Bone marrow (tissue), 2 donors: ENCODE results near the gene PGC.
A peak's percentile ranks its signal among the peaks of the same experiment; 100 is the strongest.

Experiments used
- DNase-seq, 2 donors: peaks; one replicate each; lab custom pipeline; 2025; lab: John Stamatoyannopoulos, UW

The PGC gene

DNA sequence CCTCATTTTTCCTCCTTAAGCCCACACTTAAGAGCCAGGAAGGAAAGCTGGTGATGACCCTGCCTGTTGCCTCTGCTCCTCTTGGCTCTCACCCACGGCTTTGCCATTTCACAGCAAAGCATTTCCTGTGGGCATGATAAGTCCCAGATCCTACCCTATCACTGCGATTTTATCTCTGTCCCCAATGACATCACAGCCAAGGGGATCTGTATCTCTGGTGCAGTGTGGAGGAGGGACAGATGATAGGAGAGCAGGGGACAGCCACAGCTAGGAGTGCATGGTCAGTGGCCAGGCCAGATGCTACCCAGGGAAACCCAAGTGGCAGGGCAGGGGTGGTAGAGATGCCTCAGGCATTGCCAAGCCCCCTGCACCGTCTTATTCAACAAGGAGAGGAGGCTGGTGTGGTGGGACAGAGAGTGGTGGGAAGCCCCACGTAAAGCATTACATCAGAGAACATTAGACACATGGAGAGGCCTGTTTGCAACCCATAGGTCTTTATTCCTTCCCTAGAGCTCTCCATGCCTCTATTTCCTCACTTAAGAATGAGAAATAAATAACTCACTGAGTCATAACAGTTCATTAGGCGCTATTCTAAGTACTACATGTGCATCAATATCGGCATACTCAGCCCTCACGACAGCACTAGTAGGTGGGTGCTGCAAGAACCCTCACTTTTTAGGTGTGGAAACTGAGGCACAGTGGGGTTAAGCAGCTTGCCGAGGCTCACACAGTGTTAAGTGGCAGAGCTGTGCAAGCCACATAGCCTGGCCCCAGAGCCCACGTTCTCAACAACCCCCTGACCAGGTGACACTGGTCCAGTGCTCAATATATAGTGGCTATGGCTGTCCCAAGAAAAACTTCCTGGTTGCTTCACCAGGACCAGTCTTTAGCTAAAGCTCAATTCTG, 16.4 kb downstream of the PGC start:
- DNase-seq, result no peak

GRCh38 chr6:41729624-41730023, 17.6 kb downstream of the PGC start:
- no peak for DNase-seq

- no peak for DNase-seq
Observed at GRCh38 chr6:41728954-41729353, 18.2 kb downstream of the PGC start.

GRCh38 chr6:41728073-41728936, 18.9 kb downstream of the PGC start:
- no peak for DNase-seq

GRCh38 chr6:41727705-41728072, 19.5 kb downstream of the PGC start:
- DNase-seq, result no peak

- no peak for DNase-seq
Observed at GRCh38 chr6:41726876-41727275, 20.3 kb downstream of the PGC start.

DNA sequence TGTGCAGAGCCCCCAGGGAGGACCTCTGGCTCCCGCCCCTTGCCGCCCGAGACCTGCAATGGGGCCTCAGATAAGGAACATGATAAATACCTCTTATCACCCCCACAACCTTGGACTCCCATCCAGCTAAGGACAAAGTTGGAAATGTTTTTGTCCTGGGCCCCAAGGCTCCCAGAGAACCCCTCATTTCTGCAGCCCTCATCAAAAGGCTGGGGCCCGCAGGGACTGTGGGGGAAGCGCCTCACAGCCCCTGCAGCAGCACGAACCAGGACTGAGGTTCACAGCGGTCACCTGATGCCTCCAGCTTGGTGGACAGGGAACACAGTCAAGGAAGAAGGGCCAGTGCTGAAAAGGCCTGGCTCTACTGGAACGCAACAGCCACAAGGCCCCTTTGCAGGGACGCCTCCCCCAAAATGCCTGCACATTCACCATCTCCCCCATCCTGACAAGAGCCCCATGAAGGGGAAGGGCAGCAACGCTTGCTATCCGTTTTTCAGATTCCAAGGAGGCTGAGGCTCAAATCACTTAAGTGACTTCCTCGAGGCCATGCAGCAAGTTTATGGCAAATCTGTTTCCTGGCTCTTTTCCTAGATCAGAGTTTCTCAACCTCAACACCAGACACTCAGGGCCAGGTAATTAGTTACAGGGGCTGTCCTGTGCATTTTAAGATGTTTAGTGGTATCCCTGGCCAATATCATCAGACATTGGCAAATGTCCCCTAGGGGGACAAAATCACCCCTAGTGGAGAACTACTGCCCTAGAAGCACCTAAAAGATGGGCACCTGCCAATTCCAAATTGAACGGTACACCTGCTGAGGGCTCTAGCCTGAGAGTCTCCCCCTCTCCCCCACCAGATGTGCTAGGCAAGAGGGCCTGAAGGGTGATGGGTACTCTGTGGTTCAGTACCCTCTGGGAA, 22.4 kb downstream of the PGC start:
- DNase-seq, result no peak

GRCh38 chr6:41724228-41724580, 23.0 kb downstream of the PGC start:
- no peak for DNase-seq

- peak; percentile 58 to 82 for DNase-seq
Observed at GRCh38 chr6:41723530-41724227, 23.5 kb downstream of the PGC start.

GRCh38 chr6:41722969-41723529, 24.1 kb downstream of the PGC start:
- no peak for DNase-seq

DNA sequence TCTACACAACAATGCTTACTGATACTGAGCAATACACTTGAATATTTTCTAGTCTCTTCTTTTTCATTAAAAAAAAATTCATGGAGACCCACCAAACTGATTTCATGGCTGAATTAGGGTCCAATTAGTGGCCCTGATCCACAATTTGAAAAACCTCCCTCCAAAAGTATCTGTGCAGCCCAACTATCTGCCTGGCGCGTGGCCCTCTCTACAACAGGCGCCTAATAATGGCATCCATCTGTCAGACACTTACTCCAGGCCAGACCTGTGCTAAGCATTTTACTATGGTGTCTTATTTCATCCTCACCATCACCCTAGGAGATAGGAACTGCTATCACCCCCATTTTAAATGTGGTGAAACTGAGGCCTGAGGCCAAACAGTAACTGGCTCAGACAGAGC, 25.8 kb downstream of the PGC start:
- DNase-seq, result no peak

DNA sequence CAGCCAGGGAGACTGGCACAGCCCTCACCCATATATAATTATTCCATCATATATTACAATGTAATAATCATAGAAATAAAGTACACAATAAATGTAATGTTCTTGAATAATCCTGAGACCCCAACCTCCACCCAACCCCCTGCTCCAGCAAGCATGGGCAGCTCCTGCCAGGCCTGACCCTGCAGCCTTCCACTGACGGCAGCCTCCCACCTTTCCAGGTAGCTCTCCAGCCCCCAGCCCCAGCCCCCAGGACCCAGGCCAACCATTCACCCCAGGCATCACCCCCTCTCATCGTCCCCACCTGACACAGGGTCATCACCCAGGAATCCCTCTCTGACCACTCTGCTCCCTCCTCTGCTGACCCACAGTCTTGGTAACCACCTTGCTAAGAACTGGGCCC, 26.4 kb downstream of the PGC start:
- DNase-seq, result no peak

DNA sequence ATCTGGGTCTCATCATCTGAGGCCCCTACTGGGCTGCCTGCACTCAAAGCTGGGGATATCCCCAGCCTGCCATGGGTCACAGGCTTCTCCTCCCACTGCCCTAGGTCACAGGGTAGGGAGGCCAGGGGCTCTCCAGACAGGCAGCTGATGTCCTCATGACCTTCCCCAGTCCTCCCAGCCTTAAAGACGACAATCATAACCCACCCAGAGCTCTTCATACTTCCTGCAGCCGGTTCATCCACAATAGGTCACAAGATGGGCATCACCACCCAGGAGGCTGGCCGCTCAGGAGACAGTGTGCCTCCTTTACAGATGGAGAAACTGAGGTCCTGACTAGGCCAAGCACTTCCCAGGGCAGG, 27.0 kb downstream of the PGC start:
- DNase-seq, result no peak

DNA sequence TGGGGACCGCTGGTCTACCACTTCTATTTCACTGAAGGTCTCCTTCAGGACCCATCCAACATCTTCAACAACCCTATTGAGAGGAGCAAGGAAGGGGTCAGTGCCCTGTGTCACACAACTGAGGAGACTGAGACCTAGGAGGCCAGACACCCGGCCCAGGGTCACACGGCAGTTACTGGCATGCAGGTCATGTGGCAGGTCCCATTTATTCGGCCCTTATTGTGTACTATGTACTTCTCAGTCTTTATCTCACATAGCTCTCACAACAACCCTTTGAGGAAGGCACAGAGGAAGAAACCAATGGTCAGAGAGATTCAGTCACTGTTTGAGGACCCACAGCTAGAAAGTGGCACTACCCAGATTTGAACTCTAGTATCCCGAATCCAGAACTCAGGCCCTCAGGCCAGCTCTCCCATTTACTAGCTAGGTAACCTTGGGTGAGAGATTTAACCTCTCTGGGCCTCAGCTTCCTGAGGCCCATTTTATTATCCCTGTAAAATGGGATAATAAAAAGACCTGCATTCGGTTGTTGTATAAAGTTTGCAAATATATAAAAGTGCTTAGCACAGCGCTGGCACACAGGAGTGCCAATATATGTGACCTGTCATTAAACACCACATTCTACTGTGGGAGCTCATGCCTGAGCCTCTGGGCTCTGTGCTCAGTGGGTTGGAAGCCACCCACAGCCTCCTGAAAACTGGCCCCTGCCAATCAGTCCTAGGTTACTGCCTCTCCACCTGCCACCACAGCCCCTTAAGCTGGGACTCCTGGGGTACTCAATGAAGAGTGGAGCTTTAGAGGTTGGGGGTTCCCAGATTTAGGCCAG, 27.5 kb downstream of the PGC start:
- DNase-seq, result no peak

- no peak for DNase-seq
Observed at GRCh38 chr6:41718828-41719227, 28.4 kb downstream of the PGC start.

- no peak for DNase-seq
Observed at GRCh38 chr6:41717392-41717736, 29.8 kb downstream of the PGC start.

DNA sequence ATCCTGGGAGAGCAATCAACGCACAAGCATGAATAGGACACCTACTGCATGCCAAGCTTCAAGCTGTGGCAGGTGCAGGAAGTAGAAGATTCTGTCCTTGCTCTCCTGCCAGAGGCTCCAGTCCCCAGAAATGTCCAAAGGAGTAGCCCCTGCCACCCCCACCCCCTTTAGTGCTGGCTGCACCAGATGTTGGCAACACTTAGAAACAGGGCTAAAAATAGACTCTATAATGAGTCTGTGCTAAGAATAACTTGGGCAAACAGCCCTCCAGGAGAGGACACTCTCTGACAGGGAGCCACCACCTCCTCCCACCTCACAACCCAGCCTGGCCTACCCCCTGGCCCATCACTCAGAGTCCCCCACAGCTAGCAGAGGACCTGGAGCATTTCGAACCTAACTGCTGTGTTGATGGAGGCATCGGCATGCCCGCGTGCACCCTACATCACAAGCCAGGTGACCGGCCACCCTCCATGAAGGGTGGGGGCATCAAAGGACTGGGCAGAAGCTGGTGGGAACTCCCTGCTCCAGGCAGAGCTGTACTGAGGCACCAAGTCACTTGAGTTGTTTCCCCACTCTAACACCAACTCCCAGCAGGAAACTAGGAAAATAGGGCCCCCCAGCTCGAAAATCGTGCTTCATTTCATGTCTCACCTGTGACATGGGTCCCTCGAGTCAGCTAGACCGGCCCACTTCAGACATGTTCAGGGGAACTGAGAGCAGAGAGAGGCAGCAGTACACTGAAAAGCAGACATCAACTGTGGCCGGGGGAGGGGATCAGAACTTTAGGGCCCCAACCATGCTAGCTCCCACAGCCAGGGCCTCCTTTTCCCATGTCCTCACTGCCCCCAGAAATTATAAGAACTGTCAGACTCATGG, 30.4 kb downstream of the PGC start:
- no peak for DNase-seq

DNA sequence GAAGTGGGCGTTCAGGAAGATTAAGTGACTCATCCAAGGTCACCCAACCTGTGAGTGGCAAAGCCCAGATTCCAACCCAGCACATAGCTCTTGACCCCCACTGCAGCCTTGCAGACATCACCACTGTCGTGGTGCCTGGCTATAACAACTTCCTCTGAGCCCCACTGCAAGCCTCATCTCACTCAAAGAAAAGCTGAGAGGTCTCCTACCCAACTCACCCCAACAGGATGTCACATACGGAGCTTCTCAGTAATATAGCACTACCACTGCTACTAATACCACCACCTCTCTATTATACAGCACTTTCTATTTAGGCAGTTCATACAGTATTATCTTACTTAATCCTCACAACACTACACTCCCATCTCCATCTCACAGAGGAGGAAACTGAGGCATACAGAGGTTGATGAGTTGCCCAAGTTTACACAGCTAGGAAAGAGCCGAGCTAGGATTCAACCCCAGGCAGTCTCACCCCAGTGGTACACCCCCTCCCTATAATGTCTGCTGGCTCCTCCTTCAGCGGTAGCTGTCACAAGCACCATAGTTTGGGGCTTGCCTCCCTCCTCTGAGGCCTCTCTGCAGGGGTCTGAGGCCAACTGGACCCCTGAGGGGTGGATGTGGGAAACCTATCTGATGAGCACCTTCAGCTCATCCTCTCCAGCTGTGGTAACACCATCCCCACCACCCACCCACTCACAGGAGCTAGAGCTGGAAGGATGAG, 31.2 kb downstream of the PGC start:
- no peak for DNase-seq
